GM21367 (cell line): ENCODE measurements around the gene RGSL1.

Experiments used
- ATAC-seq: cut with Tn5 transposase; IDR thresholded peaks from one replicate; pipeline ENCODE4 v1.9.1; 2021; ENCODE audit not compliant: unreplicated experiment

Gene RGSL1

DNA sequence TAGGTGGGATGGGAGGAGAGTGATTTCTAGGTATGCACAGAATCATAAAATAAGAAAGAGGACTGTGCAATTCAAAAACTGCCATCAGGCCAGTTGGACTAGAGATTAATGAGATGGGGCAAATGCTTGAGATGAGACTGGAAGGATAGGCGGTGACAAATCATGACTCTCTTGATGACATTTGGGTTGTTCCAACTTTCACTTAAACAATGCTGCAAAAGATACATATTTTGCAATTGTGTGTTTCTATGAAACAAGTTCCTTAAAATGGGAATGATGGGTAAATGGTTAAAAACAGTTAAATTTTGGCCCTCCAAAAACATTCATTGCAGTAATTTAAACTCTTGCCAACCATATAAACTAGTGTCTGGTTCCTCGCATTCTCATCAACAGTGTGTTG lies 84.0 kb downstream of the RGSL1 start:
- no peak for ATAC-seq

DNA sequence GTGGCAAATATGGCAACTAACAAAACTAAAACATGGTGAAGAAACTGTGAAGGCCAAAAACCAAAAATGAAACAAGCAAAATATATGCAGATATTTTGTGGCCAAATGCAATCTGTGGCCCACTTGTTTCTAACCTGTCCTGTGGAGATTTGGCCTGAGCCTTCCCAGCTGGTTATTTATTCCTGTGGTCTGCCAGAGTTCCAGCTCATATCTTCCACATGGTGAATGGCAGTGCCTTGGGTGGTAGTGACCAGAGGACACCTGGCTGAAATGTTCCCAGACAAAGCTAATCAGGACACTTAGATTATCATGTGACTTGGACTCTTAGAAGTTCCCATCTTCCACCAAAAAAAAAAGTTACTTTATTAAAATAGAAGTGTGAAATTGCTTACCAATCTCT lies 99.4 kb downstream of the RGSL1 start:
- no peak for ATAC-seq

DNA sequence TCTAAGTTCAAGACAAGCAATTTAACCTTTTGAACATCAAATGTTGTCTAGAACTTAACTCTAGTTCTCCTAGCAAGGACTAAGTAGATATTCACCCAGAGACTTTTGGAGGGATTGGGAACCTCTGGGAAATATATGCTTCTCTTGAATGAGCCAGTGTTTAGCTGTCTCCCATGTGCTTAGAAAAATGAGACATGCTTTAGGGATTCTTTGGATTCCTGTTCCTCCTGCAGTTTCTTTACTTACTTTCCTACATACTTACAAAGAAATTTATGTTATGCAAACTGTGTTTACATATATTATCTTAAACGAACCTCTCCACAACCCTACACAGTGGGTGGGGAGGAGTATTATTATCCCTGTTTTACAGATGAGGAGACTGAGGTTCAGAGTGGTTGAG lies 99.9 kb downstream of the RGSL1 start:
- ATAC-seq = no peak

DNA sequence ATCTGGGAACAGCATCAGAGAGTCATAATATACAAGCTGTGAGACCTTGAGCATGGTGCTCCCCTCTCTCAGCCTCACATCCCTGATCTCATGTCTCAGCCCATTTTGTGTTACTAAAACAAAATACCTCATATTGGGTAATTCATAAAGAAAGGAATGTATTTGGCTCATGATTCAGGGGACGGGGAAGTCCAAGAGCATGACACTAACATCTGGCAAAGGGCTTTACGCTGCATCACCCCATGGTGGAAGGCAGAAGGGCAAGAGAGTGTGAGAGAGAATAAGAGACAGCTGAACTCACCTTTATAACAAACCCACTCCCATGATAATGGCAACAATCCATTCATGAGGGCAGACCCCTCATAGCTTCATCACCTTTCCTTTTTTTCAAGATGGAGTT lies 102.6 kb downstream of the RGSL1 start:
- no peak for ATAC-seq

DNA sequence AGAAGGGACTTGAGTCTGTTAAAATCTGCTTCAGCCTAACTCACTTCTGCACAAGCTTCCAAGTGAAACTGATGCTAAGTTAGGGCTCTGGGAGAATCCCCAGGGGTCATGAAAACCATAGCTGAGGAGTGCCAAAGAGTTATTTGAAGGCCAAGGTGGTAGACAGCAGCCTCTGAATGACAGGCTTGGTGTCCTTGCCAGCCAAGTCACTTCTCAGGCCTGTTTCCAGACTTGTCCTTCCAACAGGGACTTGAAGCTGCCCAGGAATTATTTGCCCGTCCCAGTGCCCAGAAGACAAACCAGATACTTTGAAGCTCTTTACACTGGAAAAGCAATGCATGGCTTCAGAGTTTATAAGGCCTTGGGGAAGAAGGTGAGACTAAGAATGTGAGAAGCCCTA lies 105.5 kb downstream of the RGSL1 start:
- no peak for ATAC-seq

DNA sequence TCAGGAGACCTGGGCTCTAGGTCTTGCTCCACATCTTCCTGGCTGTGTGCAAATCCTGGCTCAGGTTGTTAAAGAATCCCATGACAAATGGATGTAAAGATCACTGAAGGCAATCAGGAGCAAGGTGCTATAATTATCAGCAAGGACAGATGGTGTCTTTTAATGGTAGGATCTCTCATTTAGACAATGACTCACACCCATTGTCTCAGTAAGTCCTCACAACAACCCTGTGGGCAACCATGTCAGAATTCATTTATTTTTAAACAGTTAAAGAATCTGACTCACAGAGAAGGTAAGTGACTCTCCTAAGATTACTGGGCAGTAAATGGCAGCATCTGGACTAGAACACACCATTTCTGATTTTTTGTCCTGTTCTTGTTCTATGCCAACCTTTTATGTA lies 106.3 kb downstream of the RGSL1 start:
- ATAC-seq = no peak

DNA sequence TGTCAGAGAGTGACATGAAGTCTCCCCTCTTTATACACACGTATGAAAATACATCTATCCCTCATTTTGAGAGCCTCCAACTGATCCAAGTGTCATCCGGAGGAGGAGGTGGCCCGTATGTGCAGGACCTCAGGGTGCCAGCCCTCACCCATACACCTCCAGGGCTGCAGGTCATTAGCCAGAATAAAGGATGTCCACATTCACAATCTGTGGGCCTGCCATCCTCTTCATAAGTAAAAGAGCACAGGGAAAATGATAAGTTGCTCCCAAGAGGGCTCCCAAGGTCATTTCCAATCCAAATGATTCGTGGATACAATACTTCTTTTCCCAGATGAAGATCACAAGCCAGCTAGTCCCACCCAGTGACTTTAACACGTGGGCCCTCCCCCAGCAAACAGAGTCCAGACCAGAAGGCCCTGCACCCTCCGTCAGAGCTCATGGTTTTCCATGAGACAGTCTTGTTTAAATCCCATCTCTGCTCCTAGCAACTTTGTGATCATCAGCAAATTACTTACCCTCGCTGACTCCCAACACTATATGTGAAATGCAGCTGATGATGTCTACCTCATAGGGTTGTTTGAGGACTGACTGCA lies 110.5 kb downstream of the RGSL1 start:
- no peak for ATAC-seq

DNA sequence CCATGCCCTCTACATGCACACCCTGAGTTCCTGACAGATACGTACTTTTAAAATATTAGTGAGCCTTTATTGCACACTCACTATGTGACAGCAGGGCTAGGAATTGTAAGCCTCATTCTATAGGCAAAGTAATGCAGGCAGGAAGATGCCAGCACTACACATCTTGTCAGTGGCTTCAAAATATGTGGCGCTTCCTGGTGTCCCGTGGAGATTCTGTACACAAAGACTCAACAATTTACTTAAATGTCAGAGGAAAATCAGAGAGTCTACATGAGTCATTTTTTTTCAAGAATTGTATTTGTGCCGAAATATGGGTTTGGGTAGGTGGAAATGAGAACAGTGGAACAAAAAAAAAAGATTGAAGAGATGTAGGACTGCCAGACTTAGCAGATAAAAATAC lies 111.5 kb downstream of the RGSL1 start:
- no peak for ATAC-seq

DNA sequence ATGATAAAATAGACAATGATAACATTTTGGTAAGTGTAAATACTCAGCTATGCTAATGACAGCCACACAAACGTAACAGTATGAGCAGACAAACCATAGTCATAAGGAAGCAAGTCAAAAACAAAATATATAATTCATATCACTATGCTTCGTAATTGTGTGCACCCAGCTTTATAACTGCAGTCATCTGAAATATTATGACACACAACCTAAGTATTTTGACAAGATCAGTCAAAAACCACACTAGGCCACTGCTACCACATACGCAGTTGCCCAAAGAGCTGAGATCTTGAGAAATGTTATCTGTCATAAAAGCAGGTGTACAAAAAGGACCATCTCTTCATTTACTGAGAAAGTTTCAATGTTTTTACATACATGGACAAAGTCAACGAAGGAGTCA lies 113.1 kb downstream of the RGSL1 start:
- ATAC-seq = no peak

DNA sequence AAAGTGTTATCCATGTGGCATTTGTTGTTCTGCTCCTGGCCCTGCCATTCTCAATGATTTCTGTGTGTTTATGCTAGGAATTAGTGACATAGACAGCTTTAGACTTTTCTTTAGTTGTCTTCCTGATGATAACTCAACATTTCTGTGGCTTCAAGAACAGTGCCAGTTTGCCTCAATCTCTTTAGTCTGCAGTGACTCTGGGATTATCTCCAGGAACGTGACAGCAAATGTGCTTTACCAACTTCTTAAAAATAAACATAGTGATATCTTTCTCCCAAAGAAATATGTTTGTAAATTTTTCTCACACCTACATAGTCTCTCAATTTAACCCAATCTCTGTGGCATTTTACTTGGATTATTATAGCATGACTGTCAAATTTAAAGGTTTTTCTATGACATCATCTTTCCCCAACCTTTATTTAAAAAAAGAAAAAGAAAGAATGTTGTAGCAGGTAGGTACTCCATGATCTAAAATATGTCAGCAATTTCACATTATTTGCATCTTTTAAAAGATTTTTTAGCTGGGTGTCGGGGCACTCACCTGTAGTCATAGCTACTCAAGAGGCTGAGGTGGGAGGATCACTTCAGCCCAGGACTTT lies 114.6 kb downstream of the RGSL1 start:
- no peak for ATAC-seq

DNA sequence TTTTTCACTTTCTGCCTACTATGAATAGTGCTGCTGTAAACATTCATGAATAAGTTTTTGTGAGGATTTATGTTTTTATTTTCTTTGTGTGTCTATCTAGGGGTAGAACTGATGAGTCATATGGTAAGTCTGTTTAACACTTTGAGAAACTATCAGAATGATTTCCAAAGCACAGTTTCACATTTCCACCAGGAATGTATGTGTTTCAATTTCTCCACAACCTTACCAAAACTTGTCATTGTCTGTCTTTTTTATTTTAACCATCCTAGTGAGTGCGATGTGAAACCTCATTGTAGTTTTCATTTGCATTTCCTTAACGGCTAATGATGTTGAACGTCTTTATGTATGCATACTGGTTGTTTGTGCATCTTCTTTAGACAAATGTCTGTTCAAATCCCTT lies 115.6 kb downstream of the RGSL1 start:
- no peak for ATAC-seq

DNA sequence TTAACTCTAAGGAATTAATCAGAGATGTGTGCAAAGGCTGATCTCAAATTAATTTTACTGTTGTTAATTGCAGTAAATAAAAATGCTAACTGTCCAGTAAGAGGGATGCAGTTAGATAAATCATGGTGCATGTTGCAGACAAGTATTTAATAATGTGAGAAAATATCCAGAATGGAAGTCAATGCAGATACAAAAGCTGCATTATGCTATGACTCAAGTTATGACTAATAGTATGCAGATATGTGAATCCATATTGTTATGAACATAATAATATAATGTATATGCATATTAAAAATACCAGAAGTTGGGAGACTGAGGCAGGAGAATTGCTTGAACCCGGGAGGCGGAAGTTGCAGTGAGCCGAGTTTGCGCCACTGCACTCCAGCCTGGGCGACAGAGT lies 117.7 kb downstream of the RGSL1 start:
- no peak for ATAC-seq

DNA sequence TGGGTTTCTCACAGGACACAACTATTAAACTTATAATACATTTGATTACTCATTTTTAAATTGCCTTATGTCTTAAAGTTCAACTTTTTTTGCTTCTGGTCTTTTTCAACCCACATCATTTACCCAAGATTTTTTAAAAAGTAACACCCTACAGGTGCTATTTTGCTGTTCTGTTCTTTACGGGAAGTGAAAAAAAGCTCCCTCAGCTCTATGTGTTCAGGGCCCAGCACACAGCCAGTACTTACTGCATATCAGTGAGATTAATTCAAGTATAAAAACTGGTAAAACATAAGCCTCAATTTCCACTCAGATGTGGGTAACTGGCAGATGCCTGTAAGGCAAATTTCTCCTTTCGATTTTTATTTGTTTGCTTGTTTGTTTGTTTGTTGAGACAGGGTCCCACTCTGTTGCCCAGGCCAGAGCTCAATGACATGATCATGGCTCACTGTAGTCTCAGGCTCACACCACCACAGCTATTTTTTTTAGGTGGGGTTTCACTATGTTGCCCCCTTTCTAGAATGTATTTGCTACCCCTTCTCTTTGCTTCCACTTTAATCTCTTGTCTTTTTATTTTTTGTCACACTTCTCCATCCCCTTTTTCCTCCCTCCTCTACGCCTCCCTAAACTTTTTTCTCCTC lies 118.8 kb downstream of the RGSL1 start:
- ATAC-seq = no peak

DNA sequence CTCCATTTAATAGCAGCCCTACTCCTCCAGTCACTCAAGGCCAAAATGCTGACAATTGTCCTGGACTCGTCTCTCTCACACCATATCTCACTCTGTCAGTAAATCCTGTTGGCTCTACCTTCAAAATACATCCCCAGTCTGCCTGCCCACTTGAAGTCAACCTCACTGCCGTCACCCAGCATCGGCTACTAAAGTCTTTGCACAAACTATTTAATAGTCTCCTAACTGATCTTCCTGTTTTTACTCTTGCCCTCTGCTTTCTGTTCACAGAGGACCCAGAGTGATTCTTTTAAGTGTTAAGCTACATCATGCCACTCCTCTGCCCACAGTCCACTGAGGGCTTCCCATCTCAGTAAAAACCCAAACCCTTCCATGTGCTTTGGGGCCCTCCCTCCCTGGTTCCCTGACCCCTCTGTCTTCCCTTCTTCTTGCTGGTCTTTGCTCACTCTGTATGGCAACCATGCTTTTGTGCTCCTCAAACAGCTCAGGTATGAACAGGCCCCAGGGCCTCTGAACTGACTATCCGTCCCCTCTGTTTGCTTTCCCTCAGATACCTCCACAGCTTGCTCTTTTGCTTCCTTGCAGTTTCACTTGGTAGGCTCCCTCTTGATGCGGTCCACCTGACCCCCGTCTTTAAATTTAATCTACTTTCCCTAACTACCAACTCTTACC lies 120.1 kb downstream of the RGSL1 start:
- no peak for ATAC-seq

DNA sequence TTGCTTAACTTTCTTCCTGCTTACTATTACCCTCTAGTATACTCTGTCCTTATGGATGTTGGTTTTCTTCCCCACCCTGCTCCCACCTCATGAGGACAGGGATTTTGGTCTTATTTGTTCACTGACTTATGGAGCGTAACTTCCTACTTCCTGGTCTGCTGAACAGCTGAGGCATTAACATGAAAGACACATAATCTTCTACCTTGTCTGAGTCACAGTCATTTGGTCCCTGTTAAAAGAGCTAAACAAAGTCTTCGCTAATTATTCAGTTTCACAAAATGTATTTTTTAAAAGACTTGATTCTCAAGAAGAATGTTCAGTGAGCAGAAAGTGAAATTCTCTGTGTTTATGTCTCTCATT lies 120.6 kb downstream of the RGSL1 start:
- no peak for ATAC-seq

DNA sequence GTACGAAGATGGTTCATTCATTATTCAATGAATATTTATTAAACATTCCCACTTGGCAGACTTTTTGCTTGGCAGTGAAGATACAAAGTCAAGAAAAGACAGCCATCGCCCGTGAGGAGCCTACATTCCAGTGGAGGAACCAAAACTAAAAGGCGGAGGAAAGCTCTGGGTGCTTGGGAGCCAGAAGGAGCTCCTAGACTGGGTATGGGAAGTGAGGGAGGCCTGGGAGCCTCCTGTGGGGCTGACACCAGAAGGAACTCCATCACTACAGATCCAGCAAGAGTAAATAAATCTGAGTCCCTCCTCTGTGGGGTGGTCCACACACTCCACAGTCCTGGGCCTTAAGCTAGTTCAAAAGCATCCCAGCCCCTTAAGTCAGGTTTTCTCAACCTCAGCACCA lies 124.2 kb downstream of the RGSL1 start:
- ATAC-seq = no peak

DNA sequence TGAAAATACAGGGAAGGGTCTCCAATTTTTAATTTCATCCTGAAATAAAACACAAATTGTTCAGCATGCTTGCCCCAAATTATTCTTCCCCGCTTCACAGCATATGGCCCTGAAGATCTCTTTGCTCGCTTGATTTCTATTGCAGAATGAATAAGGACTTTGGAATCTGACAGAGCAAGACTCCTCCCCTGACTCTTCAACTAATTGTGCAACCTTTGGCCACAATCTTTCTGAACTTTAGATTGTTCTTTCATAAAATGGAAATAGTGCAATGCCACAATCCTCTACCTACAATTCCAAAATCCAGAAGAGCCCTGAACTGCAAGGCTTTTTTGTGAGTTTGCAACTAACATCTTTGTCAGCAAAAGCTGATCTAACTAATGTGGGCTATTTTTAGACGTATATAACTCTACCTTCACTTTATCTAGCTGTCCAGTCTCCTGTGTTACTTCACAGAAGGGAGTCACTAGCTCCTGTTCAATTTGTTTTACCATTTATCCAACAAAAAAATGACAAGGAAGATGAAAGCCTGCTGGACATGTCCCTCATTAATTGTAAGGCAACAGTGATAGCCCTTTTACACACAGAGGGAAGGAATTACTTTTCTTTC lies 125.7 kb downstream of the RGSL1 start:
- ATAC-seq = no peak

DNA sequence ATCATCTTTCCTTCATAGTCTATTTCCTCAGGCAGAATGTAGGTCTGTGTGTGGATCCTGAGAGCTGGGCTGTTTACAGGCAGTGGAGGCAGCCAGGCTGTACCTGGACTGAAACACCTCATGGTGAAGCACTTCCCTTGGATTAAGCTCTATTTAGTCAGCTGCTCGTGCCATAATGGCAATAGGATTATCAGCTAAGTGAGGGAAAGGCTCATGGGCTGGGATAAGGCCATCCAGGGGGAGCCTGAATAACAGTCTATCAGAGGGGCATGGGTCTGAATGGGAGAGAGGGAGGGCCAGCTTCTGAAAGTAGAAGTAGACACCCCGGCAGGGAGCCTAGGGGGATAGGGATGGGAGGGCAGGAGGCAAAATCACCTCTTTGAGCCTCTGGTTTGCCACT lies 130.8 kb downstream of the RGSL1 start:
- no peak for ATAC-seq

DNA sequence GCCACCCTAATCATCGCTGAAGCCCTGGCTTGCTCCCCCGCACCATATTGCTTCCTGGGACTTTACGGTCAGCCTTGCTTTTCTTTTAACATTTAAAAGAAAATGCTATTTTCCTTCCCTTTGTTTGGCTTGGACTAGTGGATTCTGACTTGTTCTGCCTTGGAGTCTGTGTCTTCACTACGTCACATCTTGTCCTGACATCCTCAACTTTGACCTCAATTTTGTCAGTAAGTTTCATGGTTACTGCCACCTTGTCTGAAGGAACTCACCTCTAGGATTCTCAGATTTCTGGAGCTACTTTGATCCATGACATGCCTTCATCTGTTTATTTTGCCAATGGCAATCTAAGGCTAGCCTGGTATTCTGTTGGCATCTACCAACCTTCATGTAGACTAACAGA lies 134.8 kb downstream of the RGSL1 start:
- ATAC-seq = no peak

DNA sequence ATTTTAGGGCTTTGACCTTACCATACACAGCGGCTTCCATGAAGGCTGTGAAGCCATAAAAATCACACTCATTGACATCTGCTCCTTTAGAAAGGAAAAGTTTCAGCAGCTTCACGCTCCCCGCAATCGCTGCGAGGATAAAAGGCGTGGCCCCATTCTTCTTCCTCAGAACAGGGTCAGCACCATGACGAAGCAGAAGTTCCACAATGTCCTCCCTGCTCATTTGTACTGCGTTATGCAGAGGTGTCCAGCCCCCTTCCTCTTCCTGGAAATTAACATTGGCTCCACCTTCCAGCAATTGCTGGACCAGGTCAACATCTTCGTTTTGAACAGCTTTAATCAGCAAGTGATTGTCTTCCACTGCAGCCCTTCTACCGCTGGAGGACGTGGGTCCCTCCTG lies 136.4 kb downstream of the RGSL1 start:
- ATAC-seq = no peak

DNA sequence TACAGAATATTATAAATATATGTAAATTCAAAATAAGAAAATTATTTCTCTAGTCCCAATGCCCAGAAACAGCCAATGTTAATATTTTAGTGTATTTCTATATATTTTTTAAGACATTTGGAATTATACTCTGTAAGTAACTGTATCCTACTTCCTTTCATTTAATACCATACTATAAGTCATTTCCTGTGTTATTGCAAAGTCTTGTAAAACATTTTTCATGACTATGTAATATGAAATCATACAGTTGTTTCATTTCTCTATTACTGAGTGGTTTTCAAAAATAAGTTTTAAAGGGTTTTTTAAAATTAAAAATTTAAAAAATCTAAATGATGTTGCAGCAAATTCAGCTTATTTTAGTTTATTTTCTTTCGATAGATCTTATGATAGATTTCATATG lies 137.1 kb downstream of the RGSL1 start:
- no peak for ATAC-seq
